ENCODE results near the gene SLC35A3.
"Not testable (repeated sequence)": the region's sequence is repeated elsewhere in the genome, so short reads cannot be mapped to it uniquely, and the experiment has no call there.

Gene SLC35A3

GRCh38 chr1:99970713-99971255 lies 988 bp downstream of the SLC35A3 start:
- no peak for DNase-seq (ENCODE audit: low read depth in 1 of 2, low spot score in 1 of 2)

DNA sequence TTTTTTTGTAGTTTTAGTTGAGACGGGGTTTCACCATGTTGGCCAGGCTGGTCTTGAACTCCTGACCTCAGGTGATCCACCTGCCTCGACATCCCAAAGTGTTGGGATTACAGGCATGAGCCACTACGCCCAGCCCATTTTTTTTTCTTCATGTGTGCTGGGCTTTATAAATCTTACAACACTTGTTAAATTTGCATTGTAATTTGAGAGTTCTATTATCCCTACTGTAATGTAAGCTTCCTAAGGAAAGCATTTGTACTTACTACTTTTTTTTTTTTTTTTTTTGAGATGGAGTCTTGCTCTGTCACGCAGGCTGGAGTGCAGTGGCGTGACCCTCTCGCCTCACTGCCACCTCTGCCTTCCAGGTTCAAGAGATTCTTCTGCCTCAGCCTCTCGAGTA lies 2.3 kb downstream of the SLC35A3 start:
- not testable (repeated sequence) for DNase-seq (ENCODE audit: low read depth in 1 of 2, low spot score in 1 of 2)

- DNase-seq (ENCODE audit: low read depth in 1 of 2, low spot score in 1 of 2), result no peak
Observed at GRCh38 chr1:99975529-99975928, 5.7 kb downstream of the SLC35A3 start.

- DNase-seq (ENCODE audit: low read depth in 1 of 2, low spot score in 1 of 2), result not testable (repeated sequence)
Observed at GRCh38 chr1:99977326-99977725, 7.5 kb downstream of the SLC35A3 start.

- DNase-seq (ENCODE audit: low read depth in 1 of 2, low spot score in 1 of 2), result no peak
Observed at GRCh38 chr1:99978218-99978617, 8.4 kb downstream of the SLC35A3 start.

- no peak for DNase-seq (ENCODE audit: low read depth in 1 of 2, low spot score in 1 of 2)
Observed at GRCh38 chr1:99979091-99979490, 9.3 kb downstream of the SLC35A3 start.

DNA sequence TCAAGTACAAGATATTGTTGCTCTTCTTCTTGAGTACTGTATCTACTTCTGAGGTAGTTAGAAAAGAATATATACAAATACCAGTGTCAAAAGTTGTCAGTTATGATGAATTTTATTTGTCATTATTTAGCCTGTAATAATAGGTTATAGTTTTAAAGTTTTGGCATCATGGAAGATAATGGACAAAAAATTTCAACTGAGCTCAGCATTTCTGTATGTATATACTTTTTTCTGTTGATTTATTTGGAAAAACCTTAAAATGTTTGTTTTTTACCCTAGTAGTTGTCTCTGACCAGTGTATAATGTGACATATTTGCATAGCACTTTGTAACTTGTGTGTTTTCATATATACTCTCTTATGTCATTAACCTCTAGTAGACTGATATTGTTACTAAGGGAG lies 11.1 kb downstream of the SLC35A3 start:
- no peak for DNase-seq (ENCODE audit: low read depth in 1 of 2, low spot score in 1 of 2)

- no peak for DNase-seq (ENCODE audit: low read depth in 1 of 2, low spot score in 1 of 2)
Observed at GRCh38 chr1:99986656-99987225, 16.9 kb downstream of the SLC35A3 start.

- no peak for DNase-seq (ENCODE audit: low read depth in 1 of 2, low spot score in 1 of 2)
Observed at GRCh38 chr1:99988210-99988765, 18.5 kb downstream of the SLC35A3 start.

- DNase-seq (ENCODE audit: low read depth in 1 of 2, low spot score in 1 of 2), result no peak
Observed at GRCh38 chr1:99992044-99992722, 22.4 kb downstream of the SLC35A3 start.

DNA sequence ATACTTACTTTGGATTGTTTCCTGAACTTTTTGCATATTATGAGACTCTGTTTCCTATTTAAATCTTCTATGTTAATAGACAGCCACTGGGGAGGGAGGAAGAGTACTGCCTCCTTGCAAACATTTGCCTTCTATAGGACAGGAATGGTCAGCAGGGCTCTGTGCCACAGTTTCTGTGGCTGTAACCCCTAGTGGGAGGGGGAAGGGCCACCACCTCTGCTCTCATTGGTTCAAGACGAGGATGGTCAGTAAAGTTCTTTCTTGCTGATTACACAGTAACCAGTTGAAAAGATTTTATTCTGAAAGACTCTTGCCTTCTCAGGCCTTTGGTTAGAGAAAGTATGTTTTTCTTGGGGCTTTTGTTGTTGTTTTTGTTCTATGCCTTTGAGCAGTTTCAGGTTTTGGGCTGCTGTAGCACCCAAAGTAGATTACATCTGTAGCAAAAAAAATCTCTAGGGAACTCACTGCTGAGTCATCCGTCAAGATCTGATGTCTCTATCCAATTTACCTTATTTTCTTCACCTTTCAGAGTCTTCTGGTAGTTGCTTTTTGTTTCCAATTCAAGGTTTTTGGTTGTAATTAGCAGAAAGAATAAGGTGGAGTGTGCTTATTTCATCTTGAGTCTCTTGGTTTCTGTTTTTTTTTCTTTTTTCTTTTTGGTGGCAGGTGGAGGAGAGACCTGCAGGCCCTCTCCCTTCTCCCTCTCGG lies 23.1 kb downstream of the SLC35A3 start:
- no peak for DNase-seq (ENCODE audit: low read depth in 1 of 2, low spot score in 1 of 2)

GRCh38 chr1:99993468-99993845 lies 23.7 kb downstream of the SLC35A3 start:
- DNase-seq (ENCODE audit: low read depth in 1 of 2, low spot score in 1 of 2), result no peak

GRCh38 chr1:99994496-99994895 lies 24.7 kb downstream of the SLC35A3 start:
- no peak for DNase-seq (ENCODE audit: low read depth in 1 of 2, low spot score in 1 of 2)

- no peak for DNase-seq (ENCODE audit: low read depth in 1 of 2, low spot score in 1 of 2)
Observed at GRCh38 chr1:99996951-99997350, 27.2 kb downstream of the SLC35A3 start.

GRCh38 chr1:100001462-100001861 lies 31.7 kb downstream of the SLC35A3 start:
- no peak for DNase-seq (ENCODE audit: low read depth in 1 of 2, low spot score in 1 of 2)

- DNase-seq (ENCODE audit: low read depth in 1 of 2, low spot score in 1 of 2), result no peak
Observed at GRCh38 chr1:100005424-100005823, 35.6 kb downstream of the SLC35A3 start.

DNA sequence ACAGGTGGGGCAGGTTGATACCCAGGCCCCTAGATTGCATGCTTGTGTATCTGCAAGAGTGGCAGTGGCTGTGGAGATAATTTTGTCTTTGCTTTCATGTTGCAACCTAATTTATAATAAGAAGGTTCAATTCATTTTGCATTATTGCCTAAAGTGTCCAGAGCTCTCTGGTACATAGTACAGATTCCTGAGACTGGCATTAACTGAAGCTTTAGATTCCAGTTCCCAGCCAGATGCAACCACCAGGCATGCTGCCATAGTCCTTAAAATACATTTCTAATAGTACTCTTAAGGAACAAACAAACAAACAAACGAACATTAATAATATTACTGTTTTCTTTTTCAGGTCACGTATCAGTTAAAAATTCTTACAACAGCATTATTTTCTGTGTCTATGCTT lies 36.9 kb downstream of the SLC35A3 start:
- no peak for DNase-seq (ENCODE audit: low read depth in 1 of 2, low spot score in 1 of 2)

DNA sequence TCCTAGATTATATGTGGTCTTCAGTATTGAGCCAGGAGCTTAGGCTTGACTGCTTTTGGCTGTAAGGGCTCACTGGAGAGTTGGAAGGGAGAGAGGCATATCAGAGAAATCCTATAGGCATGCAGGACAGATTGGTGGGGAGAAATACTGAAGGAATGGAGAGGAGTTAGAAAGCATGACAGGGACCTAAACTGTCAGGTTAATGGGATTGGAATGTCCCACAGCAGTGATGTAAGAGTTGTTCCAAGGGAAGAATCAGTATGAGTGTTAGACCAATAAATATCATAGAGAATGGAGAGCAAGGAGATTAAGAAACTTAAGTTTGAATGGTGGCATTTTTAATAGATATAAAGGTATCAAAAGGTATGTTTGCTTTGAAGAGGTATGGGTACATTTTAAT lies 39.7 kb downstream of the SLC35A3 start:
- DNase-seq (ENCODE audit: low read depth in 1 of 2, low spot score in 1 of 2), result no peak

- no peak for DNase-seq (ENCODE audit: low read depth in 1 of 2, low spot score in 1 of 2)
Observed at GRCh38 chr1:100010804-100011203, 41.0 kb downstream of the SLC35A3 start.

- DNase-seq (ENCODE audit: low read depth in 1 of 2, low spot score in 1 of 2), result no peak
Observed at GRCh38 chr1:100019220-100019619, 49.4 kb downstream of the SLC35A3 start.

DNA sequence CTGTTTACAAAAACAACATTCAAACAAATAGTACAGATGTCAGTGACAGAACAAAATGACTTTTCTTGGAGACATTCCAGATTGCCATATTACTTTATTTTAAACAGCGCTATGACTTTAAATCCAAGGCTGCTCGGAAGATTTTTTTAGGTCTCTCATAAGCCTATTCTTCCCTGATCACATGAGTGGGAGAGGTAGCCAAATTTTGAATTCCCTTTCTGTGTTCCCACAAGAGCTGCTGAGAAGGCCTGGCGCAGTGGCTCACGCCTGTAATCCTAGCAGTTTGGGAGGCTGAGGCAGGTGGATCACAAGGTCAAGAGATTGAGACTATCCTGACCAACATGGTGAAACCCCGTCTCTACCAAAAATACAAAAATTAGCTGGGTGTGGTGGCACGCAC lies 53.7 kb downstream of the SLC35A3 start:
- no peak for DNase-seq (ENCODE audit: low read depth in 1 of 2, low spot score in 1 of 2)

DNA sequence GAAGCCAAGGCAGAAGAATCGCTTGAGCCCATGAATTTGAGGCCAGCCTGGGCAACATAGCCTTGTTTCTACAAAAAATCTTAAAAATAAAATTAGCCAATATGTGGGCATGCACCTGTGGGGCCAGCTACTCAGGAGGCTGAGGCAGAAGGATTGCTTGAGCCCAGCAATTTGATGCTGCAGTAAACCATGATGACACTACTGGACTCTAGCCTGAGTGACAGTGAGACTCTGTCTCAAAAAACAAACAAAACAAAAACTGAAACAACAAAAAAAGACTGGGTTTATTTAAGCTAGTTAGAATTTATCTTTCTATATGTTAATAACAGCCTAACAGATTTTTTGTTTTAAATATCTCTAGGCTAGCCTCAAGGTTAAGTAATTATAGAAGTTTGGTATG lies 57.4 kb downstream of the SLC35A3 start:
- no peak for DNase-seq (ENCODE audit: low read depth in 1 of 2, low spot score in 1 of 2)

All from activated T-helper 1 cell treated with anti-CD3 and anti-CD28 coated beads, Interleukin-2, amount 50 U/mL, for 16 hours (primary cell).